K562 (cell line): ENCODE measurements around the gene PALM3. TPM values are rescaled to one million over a fixed set of nuclear protein-coding genes. Genes with fewer than 3 reads are reported as not detected.

Experiments
- ATF3 ChIP-seq, 2 experiments: fragments of 450-650 bp in 1 of 2; sonication (generic) in 1 of 2; formaldehyde crosslinking in 1 of 2; IDR thresholded peaks in 1 of 2; conservative IDR thresholded peaks in 1 of 2; 2 replicates each; pipeline versions ENCODE4 v1.6.1 to v1.8.1; 2016 to 2023; ENCODE audit warnings: mild to moderate bottlenecking in 2 of 2, moderate library complexity in 2 of 2, inconsistent platforms in 1 of 2, missing genetic modification reagents in 1 of 2
- DNMT1 ChIP-seq: fragments of 450-650 bp; IDR thresholded peaks from 2 replicates; pipeline ENCODE4 v1.6.1; 2016; ENCODE audit warnings: antibody characterized with exemption, mild to moderate bottlenecking
- E2F6 ChIP-seq, 2 experiments: IDR thresholded peaks; 2 replicates each; pipeline ENCODE4 v1.6.1; 2011; ENCODE audit warnings: borderline replicate concordance in 1 of 2, control low read depth in 1 of 2, low read depth in 1 of 2, low read length in 1 of 2, mild to moderate bottlenecking in 1 of 2, mixed read lengths in 1 of 2, moderate library complexity in 1 of 2; ENCODE audit not compliant: insufficient read depth in 1 of 2, insufficient read length in 1 of 2, poor library complexity in 1 of 2, severe bottlenecking in 1 of 2; ENCODE audit errors: extremely low read depth in 1 of 2
- NCOR1 ChIP-seq: fragments of 450-650 bp; IDR thresholded peaks from 2 replicates; pipeline ENCODE4 v1.6.1; 2016; ENCODE audit warnings: mild to moderate bottlenecking, moderate library complexity
- NONO ChIP-seq, 2 experiments: fragments of 200-400 bp in 1 of 2; fragments of 450-650 bp in 1 of 2; formaldehyde crosslinking in 1 of 2; IDR thresholded peaks; 2 replicates each; pipeline ENCODE4 v1.6.1; 2017; ENCODE audit warnings: low read depth in 2 of 2, mild to moderate bottlenecking in 2 of 2, moderate library complexity in 2 of 2, low read length in 1 of 2
- SRSF1 ChIP-seq: fragments of 200-400 bp; formaldehyde crosslinking; IDR thresholded peaks from 2 replicates; pipeline ENCODE4 v1.6.1; 2017; ENCODE audit warnings: mild to moderate bottlenecking, low read depth, low read length, moderate library complexity
- SRSF7 ChIP-seq: fragments of 200-400 bp; formaldehyde crosslinking; optimal IDR thresholded peaks from 2 replicates; pipeline ENCODE3; 2017; ENCODE audit warnings: mild to moderate bottlenecking, low read depth, low read length
- STAT5A ChIP-seq: IDR thresholded peaks from 2 replicates; pipeline ENCODE4 v1.6.1; 2012; ENCODE audit warnings: low read length, inconsistent platforms, borderline replicate concordance
- TAF1 ChIP-seq: IDR thresholded peaks from 2 replicates; pipeline ENCODE4 v1.6.1; 2011; ENCODE audit warnings: mild to moderate bottlenecking, low read length, moderate library complexity; ENCODE audit not compliant: insufficient read depth, control insufficient read depth, severe bottlenecking; ENCODE audit errors: extremely low read depth
- ZNF77 ChIP-seq: fragments of 250-450 bp; sonication (Bioruptor Pico); IDR thresholded peaks from 2 replicates; pipeline ENCODE4 v1.5.0; 2020
- polyA plus RNA-seq, 8 experiments: library from polyadenylated mRNA; depleted of rRNA in 4 of 8; stranded (reverse) in 5 of 8; unstranded in 3 of 8; fragments of >200 nt; fragmentation: Nextera tagmentation in 2 of 8; fragmentation: Illumina TruSeq in 1 of 8; extraction: Ambion mirVana in 2 of 8; extraction: Trizol in 1 of 8; gene quantifications; 2 replicates each; pipeline versions ENCODE4 v1.2.1 to v1.2.3, GENCODE V29; 2011 to 2014; ENCODE audit warnings: inconsistent platforms in 1 of 8, missing spikeins in 1 of 8
- total RNA-seq, 7 experiments: library from RNA; depleted of rRNA in 6 of 7; stranded (reverse); fragments of >200 nt in 6 of 7; fragmentation: Illumina TruSeq in 2 of 7; extraction: Trizol in 2 of 7; gene quantifications; 2 replicates each; pipeline versions ENCODE4 v1.2.1 to v1.2.3, GENCODE V29; 2011 to 2021; ENCODE audit warnings: low replicate concordance in 1 of 7
- TF ChIP-seq, protein P1 (sequence below): fragments of 450-650 bp; IDR thresholded peaks from 2 replicates; pipeline ENCODE4 v1.6.1; 2016; ENCODE audit warnings: low read depth, mild to moderate bottlenecking, moderate library complexity
- TF ChIP-seq, protein P2 (sequence below): fragments of 450-650 bp; formaldehyde crosslinking; IDR thresholded peaks from 2 replicates; pipeline ENCODE4 v1.4.0; 2022; ENCODE audit warnings: missing genetic modification characterization
- TF ChIP-seq, protein P3 (sequence below): sonication (generic); formaldehyde crosslinking; IDR thresholded peaks from 2 replicates; pipeline ENCODE4 v1.8.0; 2023; ENCODE audit warnings: missing genetic modification reagents, mild to moderate bottlenecking, borderline replicate concordance
- TF ChIP-seq, protein P4 (sequence below): fragments of 450-650 bp; IDR thresholded peaks from 2 replicates; pipeline ENCODE4 v1.6.1; 2017; ENCODE audit warnings: antibody characterized with exemption

The PALM3 gene
- total and polyA plus RNA-seq, 9 of the 15 experiments (the other 6 are each of a cell fraction or from before 2014, with no cell fraction given): 0.07 to 9.3 (median 3.3) TPM

GRCh38 chr19:14073261-14073924 is 11.5 kb upstream of the PALM3 start (continued):
- TF ChIP-seq, protein P1, sequence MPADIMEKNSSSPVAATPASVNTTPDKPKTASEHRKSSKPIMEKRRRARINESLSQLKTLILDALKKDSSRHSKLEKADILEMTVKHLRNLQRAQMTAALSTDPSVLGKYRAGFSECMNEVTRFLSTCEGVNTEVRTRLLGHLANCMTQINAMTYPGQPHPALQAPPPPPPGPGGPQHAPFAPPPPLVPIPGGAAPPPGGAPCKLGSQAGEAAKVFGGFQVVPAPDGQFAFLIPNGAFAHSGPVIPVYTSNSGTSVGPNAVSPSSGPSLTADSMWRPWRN: no peak
- peak in 1 of 2 experiments; percentile 85; a peak in 2 of 4 replicates for TF ChIP-seq NONO (IDR thresholded peaks at IDR 0.05; ENCODE audit: low read depth in 2 of 2, low read length in 1 of 2)
- TF ChIP-seq, protein P2, sequence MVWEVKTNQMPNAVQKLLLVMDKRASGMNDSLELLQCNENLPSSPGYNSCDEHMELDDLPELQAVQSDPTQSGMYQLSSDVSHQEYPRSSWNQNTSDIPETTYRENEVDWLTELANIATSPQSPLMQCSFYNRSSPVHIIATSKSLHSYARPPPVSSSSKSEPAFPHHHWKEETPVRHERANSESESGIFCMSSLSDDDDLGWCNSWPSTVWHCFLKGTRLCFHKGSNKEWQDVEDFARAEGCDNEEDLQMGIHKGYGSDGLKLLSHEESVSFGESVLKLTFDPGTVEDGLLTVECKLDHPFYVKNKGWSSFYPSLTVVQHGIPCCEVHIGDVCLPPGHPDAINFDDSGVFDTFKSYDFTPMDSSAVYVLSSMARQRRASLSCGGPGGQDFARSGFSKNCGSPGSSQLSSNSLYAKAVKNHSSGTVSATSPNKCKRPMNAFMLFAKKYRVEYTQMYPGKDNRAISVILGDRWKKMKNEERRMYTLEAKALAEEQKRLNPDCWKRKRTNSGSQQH: no peak
- no peak for TF ChIP-seq DNMT1
- no peak for TF ChIP-seq STAT5A
- TF ChIP-seq NCOR1: no peak
- TF ChIP-seq E2F6 (IDR thresholded peaks at IDR 0.05; ENCODE audit: borderline replicate concordance in 1 of 2, extremely low read depth in 1 of 2, insufficient read depth in 1 of 2, insufficient read length in 1 of 2, low read depth in 1 of 2, low read length in 1 of 2, poor library complexity in 1 of 2, severe bottlenecking in 1 of 2): peak; percentile 86 to 97
- no peak for TF ChIP-seq SRSF7
- TF ChIP-seq ZNF77: no peak
- TF ChIP-seq, protein P3, sequence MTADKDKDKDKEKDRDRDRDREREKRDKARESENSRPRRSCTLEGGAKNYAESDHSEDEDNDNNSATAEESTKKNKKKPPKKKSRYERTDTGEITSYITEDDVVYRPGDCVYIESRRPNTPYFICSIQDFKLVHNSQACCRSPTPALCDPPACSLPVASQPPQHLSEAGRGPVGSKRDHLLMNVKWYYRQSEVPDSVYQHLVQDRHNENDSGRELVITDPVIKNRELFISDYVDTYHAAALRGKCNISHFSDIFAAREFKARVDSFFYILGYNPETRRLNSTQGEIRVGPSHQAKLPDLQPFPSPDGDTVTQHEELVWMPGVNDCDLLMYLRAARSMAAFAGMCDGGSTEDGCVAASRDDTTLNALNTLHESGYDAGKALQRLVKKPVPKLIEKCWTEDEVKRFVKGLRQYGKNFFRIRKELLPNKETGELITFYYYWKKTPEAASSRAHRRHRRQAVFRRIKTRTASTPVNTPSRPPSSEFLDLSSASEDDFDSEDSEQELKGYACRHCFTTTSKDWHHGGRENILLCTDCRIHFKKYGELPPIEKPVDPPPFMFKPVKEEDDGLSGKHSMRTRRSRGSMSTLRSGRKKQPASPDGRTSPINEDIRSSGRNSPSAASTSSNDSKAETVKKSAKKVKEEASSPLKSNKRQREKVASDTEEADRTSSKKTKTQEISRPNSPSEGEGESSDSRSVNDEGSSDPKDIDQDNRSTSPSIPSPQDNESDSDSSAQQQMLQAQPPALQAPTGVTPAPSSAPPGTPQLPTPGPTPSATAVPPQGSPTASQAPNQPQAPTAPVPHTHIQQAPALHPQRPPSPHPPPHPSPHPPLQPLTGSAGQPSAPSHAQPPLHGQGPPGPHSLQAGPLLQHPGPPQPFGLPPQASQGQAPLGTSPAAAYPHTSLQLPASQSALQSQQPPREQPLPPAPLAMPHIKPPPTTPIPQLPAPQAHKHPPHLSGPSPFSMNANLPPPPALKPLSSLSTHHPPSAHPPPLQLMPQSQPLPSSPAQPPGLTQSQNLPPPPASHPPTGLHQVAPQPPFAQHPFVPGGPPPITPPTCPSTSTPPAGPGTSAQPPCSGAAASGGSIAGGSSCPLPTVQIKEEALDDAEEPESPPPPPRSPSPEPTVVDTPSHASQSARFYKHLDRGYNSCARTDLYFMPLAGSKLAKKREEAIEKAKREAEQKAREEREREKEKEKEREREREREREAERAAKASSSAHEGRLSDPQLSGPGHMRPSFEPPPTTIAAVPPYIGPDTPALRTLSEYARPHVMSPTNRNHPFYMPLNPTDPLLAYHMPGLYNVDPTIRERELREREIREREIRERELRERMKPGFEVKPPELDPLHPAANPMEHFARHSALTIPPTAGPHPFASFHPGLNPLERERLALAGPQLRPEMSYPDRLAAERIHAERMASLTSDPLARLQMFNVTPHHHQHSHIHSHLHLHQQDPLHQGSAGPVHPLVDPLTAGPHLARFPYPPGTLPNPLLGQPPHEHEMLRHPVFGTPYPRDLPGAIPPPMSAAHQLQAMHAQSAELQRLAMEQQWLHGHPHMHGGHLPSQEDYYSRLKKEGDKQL (CRISPR knock-in tag): no peak
- no peak for TF ChIP-seq ATF3 (IDR thresholded peaks at IDR 0.05)
- no peak for TF ChIP-seq ATF3 (CRISPR knock-in tag; conservative IDR thresholded peaks at IDR 0.05)
- TF ChIP-seq TAF1: no peak
- TF ChIP-seq SRSF1: no peak
- TF ChIP-seq, protein P4, sequence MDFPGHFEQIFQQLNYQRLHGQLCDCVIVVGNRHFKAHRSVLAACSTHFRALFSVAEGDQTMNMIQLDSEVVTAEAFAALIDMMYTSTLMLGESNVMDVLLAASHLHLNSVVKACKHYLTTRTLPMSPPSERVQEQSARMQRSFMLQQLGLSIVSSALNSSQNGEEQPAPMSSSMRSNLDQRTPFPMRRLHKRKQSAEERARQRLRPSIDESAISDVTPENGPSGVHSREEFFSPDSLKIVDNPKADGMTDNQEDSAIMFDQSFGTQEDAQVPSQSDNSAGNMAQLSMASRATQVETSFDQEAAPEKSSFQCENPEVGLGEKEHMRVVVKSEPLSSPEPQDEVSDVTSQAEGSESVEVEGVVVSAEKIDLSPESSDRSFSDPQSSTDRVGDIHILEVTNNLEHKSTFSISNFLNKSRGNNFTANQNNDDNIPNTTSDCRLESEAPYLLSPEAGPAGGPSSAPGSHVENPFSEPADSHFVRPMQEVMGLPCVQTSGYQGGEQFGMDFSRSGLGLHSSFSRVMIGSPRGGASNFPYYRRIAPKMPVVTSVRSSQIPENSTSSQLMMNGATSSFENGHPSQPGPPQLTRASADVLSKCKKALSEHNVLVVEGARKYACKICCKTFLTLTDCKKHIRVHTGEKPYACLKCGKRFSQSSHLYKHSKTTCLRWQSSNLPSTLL: no peak
